ENCODE measurements around the gene SLC25A46. TPM values are rescaled to one million over a fixed set of nuclear protein-coding genes. Genes with fewer than 3 reads are reported as not detected.
"Not testable (repeated sequence)": the region's sequence is repeated elsewhere in the genome, so short reads cannot be mapped to it uniquely, and the experiment has no call there.

Gene SLC25A46
- 38.1 TPM for total RNA-seq (ENCODE audit: unreplicated experiment)
- long read RNA-seq, full-length matches to known transcripts = 9 of 14 reads
- long read RNA-seq, partial matches to known transcripts = 4 of 14 reads
- long read RNA-seq, other reads (novel, unspliced or antisense) = 1 of 14 reads

GRCh38 chr5:110738812-110739651 is at the start of gene SLC25A46:
SLC25A46 (plus strand) TSS chr5:110739007; CDS start chr5:110739120, 113 bp downstream.
- Mint-ChIP-seq H3K27ac (ENCODE audit: unreplicated experiment) (peak within 1 kb of the TSS; percentile 88), H3K27me3 (ENCODE audit: unreplicated experiment) (peaks cover 3% of the 10 kb centered on the region), H3K9me3 (ENCODE audit: unreplicated experiment) (peaks cover 11% of the 10 kb centered on the region), H3K36me3 (ENCODE audit: unreplicated experiment) (no peaks in the 10 kb centered on the region), H3K4me3 (ENCODE audit: unreplicated experiment) (peak within 1 kb of the TSS; percentile 99), H3K4me1 (ENCODE audit: low read depth, unreplicated experiment) (peaks cover 6% of the 10 kb centered on the region)
- TF ChIP-seq CTCF (IDR thresholded peaks at IDR 0.05; ENCODE audit: partially characterized antibody, unreplicated experiment) = no peak
- DNase-seq = peak; percentile 89

GRCh38 chr5:110690587-110690986 is 48.2 kb upstream of the SLC25A46 start:
- H3K27me3 Mint-ChIP-seq (ENCODE audit: unreplicated experiment); DNase-seq; H3K4me1 Mint-ChIP-seq (ENCODE audit: low read depth, unreplicated experiment); H3K36me3 Mint-ChIP-seq (ENCODE audit: unreplicated experiment); H3K4me3 Mint-ChIP-seq (ENCODE audit: unreplicated experiment); H3K27ac Mint-ChIP-seq (ENCODE audit: unreplicated experiment); H3K9me3 Mint-ChIP-seq (ENCODE audit: unreplicated experiment): not testable (repeated sequence)

GRCh38 chr5:110692669-110693068 is 46.1 kb upstream of the SLC25A46 start:
- DNase-seq = peak; percentile 16
- not testable (repeated sequence) for H3K4me1 Mint-ChIP-seq (ENCODE audit: low read depth, unreplicated experiment); H3K9me3 Mint-ChIP-seq (ENCODE audit: unreplicated experiment); H3K36me3 Mint-ChIP-seq (ENCODE audit: unreplicated experiment); H3K27me3 Mint-ChIP-seq (ENCODE audit: unreplicated experiment); H3K4me3 Mint-ChIP-seq (ENCODE audit: unreplicated experiment); H3K27ac Mint-ChIP-seq (ENCODE audit: unreplicated experiment)

GRCh38 chr5:110702300-110702699 is 36.5 kb upstream of the SLC25A46 start:
- Mint-ChIP-seq H3K4me3 (ENCODE audit: unreplicated experiment) (no peak overlapping the region), H3K9me3 (ENCODE audit: unreplicated experiment) (no peaks in the 10 kb centered on the region), H3K36me3 (ENCODE audit: unreplicated experiment) (no peaks in the 10 kb centered on the region), H3K4me1 (ENCODE audit: low read depth, unreplicated experiment) (no peaks in the 10 kb centered on the region), H3K27me3 (ENCODE audit: unreplicated experiment) (no peaks in the 10 kb centered on the region), H3K27ac (ENCODE audit: unreplicated experiment) (no peak overlapping the region)
- no peak for TF ChIP-seq CTCF (IDR thresholded peaks at IDR 0.05; ENCODE audit: partially characterized antibody, unreplicated experiment)
- DNase-seq = no peak

GRCh38 chr5:110702704-110703103 is 36.1 kb upstream of the SLC25A46 start:
- Mint-ChIP-seq H3K9me3 (ENCODE audit: unreplicated experiment) (no peaks in the 10 kb centered on the region), H3K27ac (ENCODE audit: unreplicated experiment) (no peak overlapping the region), H3K4me1 (ENCODE audit: low read depth, unreplicated experiment) (no peaks in the 10 kb centered on the region), H3K27me3 (ENCODE audit: unreplicated experiment) (no peaks in the 10 kb centered on the region), H3K36me3 (ENCODE audit: unreplicated experiment) (no peaks in the 10 kb centered on the region), H3K4me3 (ENCODE audit: unreplicated experiment) (no peak overlapping the region)
- no peak for TF ChIP-seq CTCF (IDR thresholded peaks at IDR 0.05; ENCODE audit: partially characterized antibody, unreplicated experiment)
- DNase-seq = no peak

GRCh38 chr5:110703481-110703880 is 35.3 kb upstream of the SLC25A46 start:
- no peak for DNase-seq
- H3K4me3 Mint-ChIP-seq (ENCODE audit: unreplicated experiment) = no peak overlapping the region
- no peak for TF ChIP-seq CTCF (IDR thresholded peaks at IDR 0.05; ENCODE audit: partially characterized antibody, unreplicated experiment)
- H3K9me3 Mint-ChIP-seq (ENCODE audit: unreplicated experiment) = no peaks in the 10 kb centered on the region
- no peaks in the 10 kb centered on the region for H3K4me1 Mint-ChIP-seq (ENCODE audit: low read depth, unreplicated experiment)
- no peak overlapping the region for H3K27ac Mint-ChIP-seq (ENCODE audit: unreplicated experiment)
- H3K36me3 Mint-ChIP-seq (ENCODE audit: unreplicated experiment) = no peaks in the 10 kb centered on the region
- H3K27me3 Mint-ChIP-seq (ENCODE audit: unreplicated experiment) = no peaks in the 10 kb centered on the region

Data from glutamatergic neuron (in vitro differentiated cells).